Ureter (tissue), 1 donor: ENCODE measurements around the gene PHYHIPL. TPM values are rescaled to one million over a fixed set of nuclear protein-coding genes. Genes with fewer than 3 reads are reported as not detected.

ENCODE experiments used
- total RNA-seq: library from RNA; stranded (reverse); gene quantifications from one replicate; pipeline ENCODE4 v1.2.4, GENCODE V29; 2023
- donor health status: DM: yes; HTN: yes; CAD: no.

Gene PHYHIPL
- total RNA-seq, 1 donor from 2014 or later: 2.4 TPM

Other genes with a start within 250 kb of the PHYHIPL start
- gene FAM13C, start 185.9 kb downstream of the PHYHIPL start, total RNA-seq: 26.6 TPM